Measurements from ENCODE around the gene BPGM.

DNA sequence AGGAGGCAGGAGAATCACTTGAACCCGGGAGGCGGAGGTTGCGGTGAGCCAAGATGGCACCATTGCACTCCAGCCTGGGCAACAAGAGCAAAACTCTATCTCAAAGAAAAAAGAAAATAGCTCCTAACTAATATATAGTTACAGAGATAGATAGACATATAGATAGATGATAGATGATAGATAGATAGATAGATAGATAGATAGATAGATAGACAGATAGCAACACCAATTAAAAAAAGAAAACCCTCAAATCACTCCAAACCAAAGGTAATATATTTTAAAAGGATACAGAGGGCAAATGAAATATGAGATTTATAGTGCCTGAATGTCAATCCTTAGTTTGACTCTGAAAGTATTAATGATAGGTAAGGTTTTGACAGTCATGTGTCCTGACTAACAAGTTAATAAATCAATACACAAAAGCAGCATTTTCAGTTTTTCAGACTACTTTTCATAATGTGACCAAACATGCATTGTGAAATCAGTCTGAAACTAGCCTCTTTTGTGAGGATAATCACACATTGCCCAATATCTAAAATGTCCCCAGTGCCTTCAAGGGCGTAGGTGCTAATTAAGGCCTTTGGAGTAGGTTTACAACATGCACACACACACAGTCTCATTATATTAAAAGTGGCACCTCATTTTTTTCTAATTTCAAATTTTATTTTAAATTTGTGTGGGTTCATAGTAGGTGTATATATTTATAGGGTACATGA, 61.2 kb downstream of the BPGM start:
- TF ChIP-seq EZH2 (IDR thresholded peaks at IDR 0.05; ENCODE audit: borderline replicate concordance) = no peak
- TF ChIP-seq, protein P1, sequence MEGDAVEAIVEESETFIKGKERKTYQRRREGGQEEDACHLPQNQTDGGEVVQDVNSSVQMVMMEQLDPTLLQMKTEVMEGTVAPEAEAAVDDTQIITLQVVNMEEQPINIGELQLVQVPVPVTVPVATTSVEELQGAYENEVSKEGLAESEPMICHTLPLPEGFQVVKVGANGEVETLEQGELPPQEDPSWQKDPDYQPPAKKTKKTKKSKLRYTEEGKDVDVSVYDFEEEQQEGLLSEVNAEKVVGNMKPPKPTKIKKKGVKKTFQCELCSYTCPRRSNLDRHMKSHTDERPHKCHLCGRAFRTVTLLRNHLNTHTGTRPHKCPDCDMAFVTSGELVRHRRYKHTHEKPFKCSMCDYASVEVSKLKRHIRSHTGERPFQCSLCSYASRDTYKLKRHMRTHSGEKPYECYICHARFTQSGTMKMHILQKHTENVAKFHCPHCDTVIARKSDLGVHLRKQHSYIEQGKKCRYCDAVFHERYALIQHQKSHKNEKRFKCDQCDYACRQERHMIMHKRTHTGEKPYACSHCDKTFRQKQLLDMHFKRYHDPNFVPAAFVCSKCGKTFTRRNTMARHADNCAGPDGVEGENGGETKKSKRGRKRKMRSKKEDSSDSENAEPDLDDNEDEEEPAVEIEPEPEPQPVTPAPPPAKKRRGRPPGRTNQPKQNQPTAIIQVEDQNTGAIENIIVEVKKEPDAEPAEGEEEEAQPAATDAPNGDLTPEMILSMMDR (IDR thresholded peaks at IDR 0.05; ENCODE audit: poor library complexity) = no peak
- no peak for TF ChIP-seq EZH2phosphoT487 (IDR thresholded peaks at IDR 0.05; ENCODE audit: low read depth, severe bottlenecking, unreplicated experiment)

All from hepatocyte (in vitro differentiated cells).